ENCODE data around the gene SLC39A9.
"Not testable (repeated sequence)": the region's sequence is repeated elsewhere in the genome, so short reads cannot be mapped to it uniquely, and the experiment has no call there.

The SLC39A9 gene

GRCh38 chr14:69368381-69368780 lies 30.1 kb upstream of the SLC39A9 start:
- no peak for DNase-seq (ENCODE audit: low read depth in 2 of 2)

GRCh38 chr14:69370061-69370460 lies 28.4 kb upstream of the SLC39A9 start:
- no peak for DNase-seq (ENCODE audit: low read depth in 2 of 2)

- DNase-seq (ENCODE audit: low read depth in 2 of 2): no peak
Measured at GRCh38 chr14:69372146-69372545, 26.3 kb upstream of the SLC39A9 start.

GRCh38 chr14:69373104-69373503 lies 25.4 kb upstream of the SLC39A9 start:
- DNase-seq (ENCODE audit: low read depth in 2 of 2): no peak

GRCh38 chr14:69374235-69374634 lies 24.3 kb upstream of the SLC39A9 start:
- no peak for DNase-seq (ENCODE audit: low read depth in 2 of 2)

- no peak for DNase-seq (ENCODE audit: low read depth in 2 of 2)
Measured at GRCh38 chr14:69375182-69375581, 23.3 kb upstream of the SLC39A9 start.

GRCh38 chr14:69375722-69376121 lies 22.8 kb upstream of the SLC39A9 start:
- no peak for DNase-seq (ENCODE audit: low read depth in 2 of 2)

- no peak for DNase-seq (ENCODE audit: low read depth in 2 of 2)
Measured at GRCh38 chr14:69376439-69376838, 22.1 kb upstream of the SLC39A9 start.

- DNase-seq (ENCODE audit: low read depth in 2 of 2): no peak
Measured at GRCh38 chr14:69378274-69378673, 20.2 kb upstream of the SLC39A9 start.

- DNase-seq (ENCODE audit: low read depth in 2 of 2): no peak
Measured at GRCh38 chr14:69387311-69387710, 11.2 kb upstream of the SLC39A9 start.

GRCh38 chr14:69391400-69391799 lies 7.1 kb upstream of the SLC39A9 start:
- DNase-seq (ENCODE audit: low read depth in 2 of 2): not testable (repeated sequence)

GRCh38 chr14:69392481-69392880 lies 6.0 kb upstream of the SLC39A9 start:
- DNase-seq (ENCODE audit: low read depth in 2 of 2): no peak

GRCh38 chr14:69395929-69396328 lies 2.6 kb upstream of the SLC39A9 start:
- DNase-seq (ENCODE audit: low read depth in 2 of 2): no peak

- no peak for DNase-seq (ENCODE audit: low read depth in 2 of 2)
Measured at GRCh38 chr14:69398818-69399210, 322 bp downstream of the SLC39A9 start.

GRCh38 chr14:69399750-69400149 lies 1.3 kb downstream of the SLC39A9 start:
- no peak for DNase-seq (ENCODE audit: low read depth in 2 of 2)

- DNase-seq (ENCODE audit: low read depth in 2 of 2): no peak
Measured at GRCh38 chr14:69400154-69400553, 1.7 kb downstream of the SLC39A9 start.

- no peak for DNase-seq (ENCODE audit: low read depth in 2 of 2)
Measured at GRCh38 chr14:69401841-69402240, 3.3 kb downstream of the SLC39A9 start.

GRCh38 chr14:69404478-69404877 lies 6.0 kb downstream of the SLC39A9 start:
- DNase-seq (ENCODE audit: low read depth in 2 of 2): no peak

GRCh38 chr14:69404883-69405282 lies 6.4 kb downstream of the SLC39A9 start:
- no peak for DNase-seq (ENCODE audit: low read depth in 2 of 2)

GRCh38 chr14:69405762-69406161 lies 7.3 kb downstream of the SLC39A9 start:
- DNase-seq (ENCODE audit: low read depth in 2 of 2): no peak

GRCh38 chr14:69408331-69408960 lies 10.0 kb downstream of the SLC39A9 start:
- DNase-seq (ENCODE audit: low read depth in 2 of 2): no peak

GRCh38 chr14:69413483-69413882 lies 15.0 kb downstream of the SLC39A9 start:
- no peak for DNase-seq (ENCODE audit: low read depth in 2 of 2)

- not testable (repeated sequence) for DNase-seq (ENCODE audit: low read depth in 2 of 2)
Measured at GRCh38 chr14:69416087-69416486, 17.6 kb downstream of the SLC39A9 start.

GRCh38 chr14:69423279-69423678 lies 24.8 kb downstream of the SLC39A9 start:
- no peak for DNase-seq (ENCODE audit: low read depth in 2 of 2)

All from stimulated activated CD8-positive, alpha-beta memory T cell treated with anti-CD3 and anti-CD28 coated beads, Interleukin-7, amount 100 ng/mL, for 1 hour (primary cell).